HEK293 (cell line): ENCODE measurements around the gene MRPL55.

ENCODE experiments used
- CTCF ChIA-PET: fragments of 350-600 bp; formaldehyde crosslinking; extraction: SDS; loops from one replicate; lab custom pipeline; 2021; ENCODE audit warnings: antibody characterized with exemption; lab: Yijun Ruan, JAX
- POLR2A ChIA-PET: fragments of 300-600 bp; formaldehyde crosslinking; extraction: SDS; loops from one replicate; lab custom pipeline; 2020; ENCODE audit warnings: antibody characterized with exemption, inconsistent platforms; lab: Yijun Ruan, JAX
- H3K27ac ChIP-seq: fragments of 200-500 bp; sonication (Bioruptor generic); 2 replicates; pipeline ENCODE4 v1.5.1; 2014; ENCODE audit warnings: low read depth, low read length, control low read depth, inconsistent platforms; ENCODE audit errors: extremely low read depth
- H3K36me3 ChIP-seq, 2 experiments: fragments of 200-500 bp in 1 of 2; sonication (Bioruptor generic) in 1 of 2; 1 replicate in 1 of 2; 2 replicates in 1 of 2; pipeline ENCODE4 v1.5.1; 2014 to 2017; ENCODE audit warnings: inconsistent platforms in 2 of 2, low read length in 2 of 2; ENCODE audit not compliant: control insufficient read depth in 2 of 2, insufficient read depth in 1 of 2
- H3K4me1 ChIP-seq: fragments of 200-500 bp; sonication (Bioruptor generic); 2 replicates; pipeline ENCODE4 v1.5.1; 2014; ENCODE audit warnings: mild to moderate bottlenecking, low read length, inconsistent platforms; ENCODE audit not compliant: control insufficient read depth, insufficient read depth
- H3K4me3 ChIP-seq: 2 replicates; pipeline ENCODE4 v1.5.1; 2011; ENCODE audit warnings: low read depth, mild to moderate bottlenecking, control low read depth, low read length, moderate library complexity
- H3K9me3 ChIP-seq: fragments of 200-500 bp; sonication (Bioruptor generic); 2 replicates; pipeline ENCODE4 v1.5.1; 2014; ENCODE audit warnings: low read depth, low read length, inconsistent platforms; ENCODE audit not compliant: control insufficient read depth, insufficient read depth
- ATF2 ChIP-seq: fragments of 450-650 bp; formaldehyde crosslinking; IDR thresholded peaks from 2 replicates; pipeline ENCODE4 v1.5.1; 2016; ENCODE audit warnings: missing biosample characterization, missing genetic modification characterization, low read depth
- BCL11B ChIP-seq: fragments of 450-650 bp; formaldehyde crosslinking; IDR thresholded peaks from 2 replicates; pipeline ENCODE4 v1.5.1; 2016; ENCODE audit warnings: low read depth, missing biosample characterization, missing genetic modification characterization
- EGR2 ChIP-seq: fragments of 450-650 bp; formaldehyde crosslinking; IDR thresholded peaks from 2 replicates; pipeline ENCODE4 v1.5.1; 2016; ENCODE audit warnings: low read depth, missing biosample characterization, missing genetic modification characterization
- FEZF1 ChIP-seq: fragments of 450-650 bp; formaldehyde crosslinking; IDR thresholded peaks from 2 replicates; pipeline ENCODE4 v1.5.1; 2016; ENCODE audit warnings: missing biosample characterization, missing genetic modification characterization
- GFI1B ChIP-seq: fragments of 450-650 bp; formaldehyde crosslinking; IDR thresholded peaks from 2 replicates; pipeline ENCODE4 v1.5.1; 2016; ENCODE audit warnings: missing biosample characterization, missing genetic modification characterization
- KLF1 ChIP-seq: fragments of 450-650 bp; formaldehyde crosslinking; IDR thresholded peaks from 2 replicates; pipeline ENCODE4 v1.5.1; 2016; ENCODE audit warnings: missing biosample characterization, missing genetic modification characterization
- KLF9 ChIP-seq: fragments of 450-650 bp; formaldehyde crosslinking; IDR thresholded peaks from 2 replicates; pipeline ENCODE4 v1.5.1; 2016; ENCODE audit warnings: missing biosample characterization, missing genetic modification characterization, low read depth
- REST ChIP-seq: fragments of 450-650 bp; formaldehyde crosslinking; IDR thresholded peaks from 2 replicates; pipeline ENCODE4 v1.5.1; 2016; ENCODE audit warnings: missing biosample characterization, missing genetic modification characterization
- SETDB1 ChIP-seq: IDR thresholded peaks from one replicate; pipeline ENCODE4 v1.6.1; 2017; ENCODE audit warnings: mild to moderate bottlenecking, low read length, moderate library complexity, mixed read lengths; ENCODE audit not compliant: insufficient read length
- WT1 ChIP-seq: fragments of 450-650 bp; formaldehyde crosslinking; IDR thresholded peaks from 2 replicates; pipeline ENCODE4 v1.5.1; 2016; ENCODE audit warnings: missing biosample characterization, missing genetic modification characterization
- ZBTB44 ChIP-seq: fragments of 450-650 bp; IDR thresholded peaks from 2 replicates; pipeline ENCODE4 v1.5.1; 2018; ENCODE audit warnings: missing biosample characterization, mild to moderate bottlenecking, missing genetic modification characterization
- ZBTB48 ChIP-seq: fragments of 450-650 bp; formaldehyde crosslinking; IDR thresholded peaks from 2 replicates; pipeline ENCODE4 v1.5.1; 2016; ENCODE audit warnings: missing biosample characterization, missing genetic modification characterization
- ZFHX2 ChIP-seq: fragments of 450-650 bp; formaldehyde crosslinking; conservative IDR thresholded peaks from 2 replicates; pipeline ENCODE4 v1.5.1; 2016; ENCODE audit warnings: missing biosample characterization, missing genetic modification characterization
- ZFP3 ChIP-seq: fragments of 450-650 bp; formaldehyde crosslinking; IDR thresholded peaks from 2 replicates; pipeline ENCODE4 v1.5.1; 2016; ENCODE audit warnings: low read depth, missing biosample characterization, missing genetic modification characterization
- ZNF133 ChIP-seq: fragments of 450-650 bp; formaldehyde crosslinking; IDR thresholded peaks from 2 replicates; pipeline ENCODE4 v1.5.1; 2016; ENCODE audit warnings: missing biosample characterization, missing genetic modification characterization
- ZNF16 ChIP-seq: fragments of 450-650 bp; formaldehyde crosslinking; IDR thresholded peaks from 2 replicates; pipeline ENCODE4 v1.5.1; 2016; ENCODE audit warnings: low read depth, missing biosample characterization, missing genetic modification characterization
- ZNF174 ChIP-seq: fragments of 450-650 bp; formaldehyde crosslinking; IDR thresholded peaks from 2 replicates; pipeline ENCODE4 v1.5.0; 2017; ENCODE audit warnings: missing biosample characterization, mild to moderate bottlenecking, missing genetic modification characterization
- ZNF214 ChIP-seq: fragments of 450-650 bp; formaldehyde crosslinking; IDR thresholded peaks from 2 replicates; pipeline ENCODE4 v1.5.1; 2017; ENCODE audit warnings: missing biosample characterization, mild to moderate bottlenecking, missing genetic modification characterization, borderline replicate concordance
- ZNF324 ChIP-seq: fragments of 450-650 bp; formaldehyde crosslinking; IDR thresholded peaks from 2 replicates; pipeline ENCODE4 v1.5.1; 2016; ENCODE audit warnings: missing biosample characterization, missing genetic modification characterization
- ZNF501 ChIP-seq: fragments of 450-650 bp; formaldehyde crosslinking; IDR thresholded peaks from 2 replicates; pipeline ENCODE4 v1.5.1; 2016; ENCODE audit warnings: missing biosample characterization, missing genetic modification characterization
- ZNF571 ChIP-seq: fragments of 450-650 bp; formaldehyde crosslinking; IDR thresholded peaks from 2 replicates; pipeline ENCODE4 v1.5.0; 2017; ENCODE audit warnings: missing biosample characterization, missing genetic modification characterization
- ZNF600 ChIP-seq: fragments of 450-650 bp; formaldehyde crosslinking; IDR thresholded peaks from 2 replicates; pipeline ENCODE4 v1.5.1; 2016; ENCODE audit warnings: missing biosample characterization, missing genetic modification characterization
- ZNF639 ChIP-seq: fragments of 450-650 bp; formaldehyde crosslinking; IDR thresholded peaks from 2 replicates; pipeline ENCODE4 v1.5.1; 2016; ENCODE audit warnings: missing biosample characterization, missing genetic modification characterization
- ZNF664 ChIP-seq: fragments of 450-650 bp; formaldehyde crosslinking; IDR thresholded peaks from 2 replicates; pipeline ENCODE4 v1.5.1; 2016; ENCODE audit warnings: missing biosample characterization, missing genetic modification characterization
- ZNF768 ChIP-seq: fragments of 450-650 bp; formaldehyde crosslinking; IDR thresholded peaks from 2 replicates; pipeline ENCODE4 v1.5.1; 2018; ENCODE audit warnings: missing biosample characterization, mild to moderate bottlenecking, missing genetic modification characterization
- ZNF777 ChIP-seq: fragments of 450-650 bp; formaldehyde crosslinking; IDR thresholded peaks from 2 replicates; pipeline ENCODE4 v1.5.1; 2017; ENCODE audit warnings: missing biosample characterization, missing genetic modification characterization, borderline replicate concordance
- ZNF792 ChIP-seq: fragments of 450-650 bp; formaldehyde crosslinking; IDR thresholded peaks from 2 replicates; pipeline ENCODE4 v1.5.1; 2016; ENCODE audit warnings: missing biosample characterization, missing genetic modification characterization
- ZSCAN16 ChIP-seq: fragments of 450-650 bp; formaldehyde crosslinking; IDR thresholded peaks from 2 replicates; pipeline ENCODE4 v1.5.1; 2016; ENCODE audit warnings: missing biosample characterization, missing genetic modification characterization
- TF ChIP-seq, protein P1 (sequence below): fragments of 450-650 bp; formaldehyde crosslinking; optimal IDR thresholded peaks from 2 replicates; pipeline ENCODE3; 2016; ENCODE audit warnings: missing biosample characterization, mild to moderate bottlenecking, missing genetic modification characterization

MRPL55 gene

GRCh38 chr1:228147151-228147693 is 38.1 kb upstream of the MRPL55 start:
- peaks cover 0 to 45% of the 10 kb centered on the region in 2 experiments; a peak in 1 of 3 replicates for H3K36me3 ChIP-seq
- CTCF ChIA-PET: no interaction called here
- H3K4me3 ChIP-seq: no peak overlapping the region
- H3K4me1 ChIP-seq: no peaks in the 10 kb centered on the region
- no peaks in the 10 kb centered on the region for H3K9me3 ChIP-seq
- POLR2A ChIA-PET: no interaction called here
- no peak overlapping the region for H3K27ac ChIP-seq
- TF ChIP-seq ZNF768 (tag by site-specific recombination): no peak
- no peak for TF ChIP-seq KLF9
- no peak for TF ChIP-seq ZBTB48 (tag by site-specific recombination)
- TF ChIP-seq SETDB1: no peak
- TF ChIP-seq ZBTB44 (tag by site-specific recombination): no peak
- TF ChIP-seq ZNF133 (tag by site-specific recombination): no peak
- TF ChIP-seq ATF2 (tag by site-specific recombination): no peak
- peak; percentile 87 for TF ChIP-seq EGR2 (tag by site-specific recombination)
- no peak for TF ChIP-seq ZNF777 (tag by site-specific recombination)
- peak; percentile 60 for TF ChIP-seq KLF1 (tag by site-specific recombination)
- TF ChIP-seq ZNF571 (tag by site-specific recombination): no peak
- TF ChIP-seq ZNF600 (tag by site-specific recombination): peak; percentile 54
- TF ChIP-seq ZNF16: no peak
- no peak for TF ChIP-seq ZNF792
- TF ChIP-seq GFI1B: no peak
- no peak for TF ChIP-seq BCL11B (tag by site-specific recombination)
- TF ChIP-seq, protein P1, sequence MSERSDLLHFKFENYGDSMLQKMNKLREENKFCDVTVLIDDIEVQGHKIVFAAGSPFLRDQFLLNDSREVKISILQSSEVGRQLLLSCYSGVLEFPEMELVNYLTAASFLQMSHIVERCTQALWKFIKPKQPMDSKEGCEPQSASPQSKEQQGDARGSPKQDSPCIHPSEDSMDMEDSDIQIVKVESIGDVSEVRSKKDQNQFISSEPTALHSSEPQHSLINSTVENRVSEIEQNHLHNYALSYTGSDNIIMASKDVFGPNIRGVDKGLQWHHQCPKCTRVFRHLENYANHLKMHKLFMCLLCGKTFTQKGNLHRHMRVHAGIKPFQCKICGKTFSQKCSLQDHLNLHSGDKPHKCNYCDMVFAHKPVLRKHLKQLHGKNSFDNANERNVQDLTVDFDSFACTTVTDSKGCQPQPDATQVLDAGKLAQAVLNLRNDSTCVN (tag by site-specific recombination): peak; percentile 13
- TF ChIP-seq ZNF501 (tag by site-specific recombination): no peak
- no peak for TF ChIP-seq ZFP3 (tag by site-specific recombination)
- no peak for TF ChIP-seq ZSCAN16 (tag by site-specific recombination)
- TF ChIP-seq WT1 (tag by site-specific recombination): no peak
- TF ChIP-seq ZNF174 (tag by site-specific recombination): no peak
- no peak for TF ChIP-seq FEZF1 (tag by site-specific recombination)
- TF ChIP-seq ZNF324 (tag by site-specific recombination): no peak
- TF ChIP-seq ZNF214: no peak
- TF ChIP-seq REST (tag by site-specific recombination): no peak
- peak; percentile 84 for TF ChIP-seq ZFHX2
- TF ChIP-seq ZNF664: no peak
- no peak for TF ChIP-seq ZNF639 (tag by site-specific recombination)
